ENCODE measurements around the gene HNMT. TPM values are rescaled to one million over a fixed set of nuclear protein-coding genes. Genes with fewer than 3 reads are reported as not detected.

The HNMT gene
- total RNA-seq, 1 experiment from 2014 or later: not detected

DNA sequence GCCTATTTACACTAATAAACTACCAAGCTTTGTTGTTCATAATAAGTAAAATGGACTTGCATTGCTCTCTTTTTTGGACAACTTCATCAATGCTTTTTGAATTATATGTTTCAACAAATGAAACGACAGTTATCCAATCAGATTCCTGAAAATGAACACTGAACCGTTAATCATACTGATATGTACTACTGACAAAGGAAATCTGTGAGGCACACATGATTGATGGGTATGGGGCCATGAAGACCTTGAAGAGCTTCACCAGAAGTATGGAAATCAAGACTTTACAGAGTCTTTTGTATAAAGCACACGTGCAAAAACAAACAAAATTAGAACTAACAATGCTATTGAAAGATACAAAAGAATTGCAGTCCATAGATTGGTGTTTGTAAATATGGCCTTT, 51.2 kb downstream of the HNMT start:
- Histone ChIP-seq H3K4me3 (no peak overlapping the region), H3K36me3 (no peaks in the 10 kb centered on the region), H3K9me3 (no peaks in the 10 kb centered on the region), H3K27me3 (no peaks in the 10 kb centered on the region)
- DNase-seq: no peak

DNA sequence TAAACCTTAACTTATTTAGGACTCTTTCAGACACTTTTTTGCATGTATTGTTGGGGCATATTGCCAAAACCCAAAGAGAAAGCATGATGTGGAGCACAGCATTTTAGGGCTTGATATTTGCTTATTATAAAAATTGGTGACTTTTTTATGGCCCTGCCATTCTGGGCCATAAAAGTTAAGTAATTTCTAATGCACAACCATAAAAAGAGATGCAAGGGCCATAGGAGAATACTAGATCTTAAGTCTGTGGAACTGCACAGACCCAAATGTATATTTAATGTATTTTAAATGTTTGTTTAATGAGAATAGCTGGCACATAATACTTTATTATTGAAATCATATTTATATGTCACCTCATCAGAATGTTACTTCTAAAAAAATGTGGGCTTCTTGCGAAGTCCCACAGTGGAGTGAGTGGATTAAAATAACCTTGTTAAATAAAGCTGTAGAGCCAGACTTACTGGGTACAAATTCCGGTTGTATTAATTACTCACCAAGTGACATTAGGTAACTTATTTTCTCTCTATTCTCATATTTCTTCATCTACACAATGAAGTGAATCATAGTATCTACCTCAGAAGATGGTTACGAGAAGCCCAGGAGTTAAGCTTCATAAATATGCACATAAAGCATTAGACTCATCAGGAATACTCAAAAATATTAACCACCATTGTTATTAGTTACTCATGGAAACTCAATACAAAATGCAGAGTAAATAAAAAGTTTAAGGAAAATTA, 52.2 kb downstream of the HNMT start:
- Histone ChIP-seq H3K9me3 (no peaks in the 10 kb centered on the region), H3K36me3 (no peaks in the 10 kb centered on the region), H3K27me3 (no peaks in the 10 kb centered on the region), H3K4me3 (no peak overlapping the region)
- no peak for DNase-seq

DNA sequence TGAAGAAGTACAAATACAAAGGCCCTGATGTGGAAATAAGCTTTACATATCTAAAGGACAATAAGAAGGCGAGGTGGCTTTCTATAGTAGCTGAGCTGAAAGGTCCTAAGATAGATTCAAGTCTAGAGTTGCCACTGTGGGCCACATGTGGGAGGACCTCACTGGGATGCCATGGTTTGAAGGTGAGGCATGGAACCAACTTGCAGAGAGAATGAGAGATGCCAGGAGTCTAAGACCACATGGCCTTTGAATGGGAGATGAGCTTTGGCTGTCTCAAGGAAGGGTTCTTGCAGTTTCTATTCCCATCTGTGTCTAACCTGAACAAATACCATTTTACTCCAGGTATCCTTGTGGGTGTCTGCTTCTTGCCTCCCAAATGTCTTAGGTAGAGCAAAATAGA, 53.6 kb downstream of the HNMT start:
- Histone ChIP-seq H3K36me3 (no peaks in the 10 kb centered on the region), H3K9me3 (no peaks in the 10 kb centered on the region), H3K27me3 (no peaks in the 10 kb centered on the region), H3K4me3 (no peak overlapping the region)
- no peak for DNase-seq

DNA sequence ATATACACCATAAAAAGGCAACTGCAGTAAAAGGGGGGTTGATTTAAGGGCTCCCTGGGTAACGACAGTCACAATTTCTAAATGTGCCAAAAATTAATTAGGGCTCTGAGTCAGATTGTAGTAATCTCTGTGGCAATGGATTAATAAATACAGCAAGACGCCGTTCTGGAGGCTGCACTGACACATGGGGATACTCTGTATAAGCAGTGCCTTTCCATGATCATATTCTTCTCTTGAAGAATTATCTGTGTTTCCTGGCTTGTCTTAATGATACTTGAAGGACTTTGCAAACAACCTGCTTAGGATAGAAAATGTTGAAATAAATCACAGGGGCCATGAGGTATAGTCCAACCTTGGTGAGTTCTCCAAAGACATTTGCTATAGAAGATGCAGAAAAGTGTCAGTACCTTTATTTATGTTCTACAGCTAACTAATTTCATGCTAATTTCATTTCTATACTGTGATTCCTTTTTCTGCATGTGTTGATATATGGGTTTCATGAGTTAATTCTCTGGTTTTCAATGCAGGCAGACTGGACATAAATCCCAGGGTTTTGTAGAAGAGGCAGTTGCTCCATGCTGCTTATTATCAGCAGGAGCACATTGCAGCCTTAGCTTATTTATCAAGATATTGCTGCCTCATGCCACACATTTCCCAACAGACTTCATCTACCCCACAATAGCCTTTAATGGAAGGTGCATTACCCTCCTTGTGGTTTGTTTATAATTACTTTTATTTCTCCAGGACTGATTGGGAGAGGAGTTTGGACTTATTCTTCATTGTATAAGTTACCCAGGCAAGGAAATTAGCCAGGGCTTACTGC, 54.8 kb downstream of the HNMT start:
- Histone ChIP-seq H3K9me3 (no peaks in the 10 kb centered on the region), H3K27me3 (no peaks in the 10 kb centered on the region), H3K36me3 (no peaks in the 10 kb centered on the region), H3K4me3 (no peak overlapping the region)
- no peak for DNase-seq

DNA sequence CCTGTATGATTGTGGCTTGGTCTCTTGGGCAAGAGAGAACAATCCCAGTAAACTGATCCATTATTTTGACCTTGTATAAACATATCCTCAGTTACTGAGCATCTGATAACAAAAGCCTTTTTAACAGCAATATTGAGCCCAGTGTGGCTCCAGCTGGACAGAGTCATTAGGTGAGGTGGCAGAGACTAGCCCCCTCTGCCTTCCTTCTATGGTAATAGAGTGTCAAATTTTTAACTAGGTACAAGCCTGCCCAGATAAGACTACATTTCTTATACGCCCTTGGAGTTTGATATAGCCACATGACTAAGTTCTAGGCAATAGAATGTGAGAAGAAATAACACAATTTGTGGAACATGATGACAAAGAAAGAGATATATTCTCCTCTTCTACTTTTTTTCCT, 56.2 kb downstream of the HNMT start:
- Histone ChIP-seq H3K36me3 (no peaks in the 10 kb centered on the region), H3K4me3 (no peak overlapping the region), H3K9me3 (no peaks in the 10 kb centered on the region), H3K27me3 (no peaks in the 10 kb centered on the region)
- no peak for DNase-seq

DNA sequence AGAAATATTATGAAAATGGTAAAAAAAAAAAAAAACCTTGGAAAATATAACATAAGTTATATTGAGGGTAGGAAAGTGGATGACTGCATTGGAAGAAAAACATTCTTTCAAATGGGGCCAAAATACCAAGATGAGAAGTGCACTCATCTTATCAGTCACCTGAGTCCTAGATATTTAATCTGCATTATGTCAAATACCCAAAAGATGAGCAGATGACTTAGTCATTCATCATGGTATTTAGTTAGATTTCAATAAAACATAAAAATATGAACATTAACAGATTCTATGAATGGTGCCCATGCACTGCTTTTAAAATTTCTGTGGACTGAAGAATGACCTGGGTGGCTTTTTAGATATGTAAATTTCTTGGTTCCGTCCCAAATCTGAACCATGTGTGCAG, 56.9 kb downstream of the HNMT start:
- DNase-seq: no peak
- H3K4me3 ChIP-seq: no peak overlapping the region
- H3K9me3 ChIP-seq: no peaks in the 10 kb centered on the region
- H3K27me3 ChIP-seq: no peaks in the 10 kb centered on the region
- no peaks in the 10 kb centered on the region for H3K36me3 ChIP-seq

DNA sequence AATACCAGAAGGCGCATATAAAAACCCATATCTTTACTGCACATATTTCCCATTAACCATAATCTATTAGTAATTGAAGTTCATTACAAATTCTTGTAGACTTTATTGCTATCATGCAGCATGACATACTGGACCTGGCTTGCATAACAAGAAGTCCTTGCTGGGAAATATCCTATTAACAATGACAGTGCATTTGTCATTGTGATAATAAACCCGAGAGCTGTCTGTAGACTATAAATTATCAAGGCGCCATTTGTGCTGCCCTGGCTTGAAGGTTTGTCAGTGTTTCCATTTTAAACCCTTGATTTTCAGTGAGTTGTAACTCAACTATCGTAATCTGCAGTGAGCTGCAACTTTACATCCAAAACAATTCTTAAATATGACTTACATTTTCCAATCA, 59.0 kb downstream of the HNMT start:
- H3K4me3 ChIP-seq: no peak overlapping the region
- H3K27me3 ChIP-seq: no peaks in the 10 kb centered on the region
- H3K9me3 ChIP-seq: no peaks in the 10 kb centered on the region
- H3K36me3 ChIP-seq: no peaks in the 10 kb centered on the region
- no peak for DNase-seq

DNA sequence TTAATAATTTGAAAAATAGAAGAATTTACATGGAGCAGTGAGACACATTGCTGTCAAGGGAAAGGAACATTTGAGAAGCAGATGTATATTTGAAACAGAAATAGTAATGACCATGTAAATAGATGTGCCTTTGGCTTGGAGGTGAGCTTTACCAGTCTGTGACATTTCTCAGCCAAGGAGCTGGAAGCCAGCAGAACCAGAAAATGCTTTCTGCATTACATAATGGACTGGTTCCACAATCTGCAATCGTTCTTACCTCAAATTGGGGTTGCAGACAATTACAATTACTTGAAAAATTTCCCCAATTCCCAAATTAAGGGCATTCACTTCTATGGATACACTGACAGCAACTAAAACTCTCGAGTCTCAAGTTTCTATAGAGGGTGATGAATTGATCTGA, 59.7 kb downstream of the HNMT start:
- no peak for DNase-seq

DNA sequence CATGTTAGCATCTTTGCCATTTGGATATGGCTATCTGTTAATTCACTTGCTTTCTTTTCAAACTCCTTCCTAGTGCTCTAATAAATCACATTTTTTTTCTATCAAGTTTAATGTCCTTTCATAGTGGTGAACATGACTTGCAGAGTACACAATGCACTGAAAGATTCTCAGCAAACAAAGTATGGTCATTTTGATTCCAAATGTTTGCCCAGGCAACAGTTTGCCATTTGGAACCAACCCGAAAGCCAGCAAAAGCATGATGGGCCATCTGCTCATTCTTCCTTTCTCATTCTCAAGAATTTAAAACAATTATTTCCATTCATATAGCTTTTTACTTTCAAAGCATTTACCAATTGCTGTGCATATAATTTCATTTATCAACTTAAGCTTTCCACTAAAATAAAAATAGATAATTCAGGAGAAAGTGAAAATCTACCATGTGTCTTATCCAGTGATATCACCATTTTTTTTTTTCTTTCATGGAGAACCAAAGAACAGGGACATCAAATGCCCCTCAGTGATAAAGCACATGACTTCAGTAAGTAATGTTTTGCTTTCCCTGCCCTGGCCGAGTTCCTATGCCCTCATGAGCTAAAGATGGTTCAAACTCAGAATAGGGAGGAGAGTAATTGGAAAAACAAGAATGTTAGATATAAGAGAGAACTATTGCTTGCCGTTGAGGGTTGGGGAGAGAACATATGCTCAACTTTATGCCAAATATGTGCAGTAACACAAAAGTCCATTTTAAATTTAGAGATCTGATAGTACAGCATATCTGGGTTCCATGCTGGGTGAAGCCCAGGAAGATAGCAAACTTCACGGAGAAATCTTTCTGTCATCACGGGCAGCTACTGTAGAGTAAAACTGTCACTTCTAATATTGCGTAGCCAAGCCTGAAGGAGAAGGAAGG, 62.1 kb downstream of the HNMT start:
- no peak for DNase-seq
- H3K4me3 ChIP-seq: no peak overlapping the region
- no peaks in the 10 kb centered on the region for H3K27me3 ChIP-seq
- H3K9me3 ChIP-seq: no peaks in the 10 kb centered on the region
- H3K36me3 ChIP-seq: no peaks in the 10 kb centered on the region

More for the DNA sequence above, 59.7 kb downstream of the HNMT start:
- Histone ChIP-seq H3K27me3 (no peaks in the 10 kb centered on the region), H3K4me3 (no peak overlapping the region), H3K9me3 (no peaks in the 10 kb centered on the region), H3K36me3 (no peaks in the 10 kb centered on the region)

DNA sequence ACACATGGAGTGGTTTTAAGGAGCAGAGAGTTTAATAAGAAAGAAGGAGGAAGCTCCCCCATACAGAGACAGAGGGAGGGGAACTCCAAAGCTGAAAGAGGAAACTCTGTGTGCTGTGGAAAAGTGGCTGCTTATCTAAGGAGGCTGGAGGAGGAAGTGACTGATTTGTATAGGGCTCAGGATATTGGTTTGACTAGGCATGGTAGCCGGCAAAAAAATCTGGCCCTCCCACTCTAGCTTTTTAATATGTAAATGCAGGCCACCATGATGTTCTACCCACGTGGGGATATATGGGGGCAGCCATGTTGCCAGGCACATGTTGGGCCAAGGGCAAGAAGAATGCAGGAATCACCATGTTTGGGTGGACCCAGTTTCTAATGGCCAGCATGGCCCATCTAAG, 64.3 kb downstream of the HNMT start:
- H3K4me3 ChIP-seq: no peak overlapping the region
- no peaks in the 10 kb centered on the region for H3K9me3 ChIP-seq
- DNase-seq: no peak
- H3K27me3 ChIP-seq: no peaks in the 10 kb centered on the region
- H3K36me3 ChIP-seq: no peaks in the 10 kb centered on the region

DNA sequence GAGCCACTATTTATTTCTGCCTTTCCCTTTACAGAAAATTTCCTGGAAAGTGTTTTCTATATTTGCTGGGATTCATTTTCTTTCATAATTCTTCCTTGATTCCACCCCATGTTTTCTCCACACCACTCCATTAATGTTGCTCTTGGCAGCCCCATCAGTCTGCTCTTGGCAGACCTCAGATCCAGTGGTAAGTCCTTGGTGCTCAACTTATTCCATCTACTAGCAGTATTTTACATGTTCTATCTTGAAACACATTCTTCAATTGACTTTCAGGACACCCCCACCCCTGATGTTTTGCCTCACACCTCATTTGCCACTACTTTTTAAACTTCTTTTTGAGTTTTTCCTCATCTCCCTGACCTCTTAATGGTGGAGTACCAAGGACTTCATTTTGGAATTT, 65.0 kb downstream of the HNMT start:
- H3K36me3 ChIP-seq: no peaks in the 10 kb centered on the region
- H3K9me3 ChIP-seq: no peaks in the 10 kb centered on the region
- H3K4me3 ChIP-seq: no peak overlapping the region
- H3K27me3 ChIP-seq: no peaks in the 10 kb centered on the region
- peak; percentile 27 for DNase-seq

DNA sequence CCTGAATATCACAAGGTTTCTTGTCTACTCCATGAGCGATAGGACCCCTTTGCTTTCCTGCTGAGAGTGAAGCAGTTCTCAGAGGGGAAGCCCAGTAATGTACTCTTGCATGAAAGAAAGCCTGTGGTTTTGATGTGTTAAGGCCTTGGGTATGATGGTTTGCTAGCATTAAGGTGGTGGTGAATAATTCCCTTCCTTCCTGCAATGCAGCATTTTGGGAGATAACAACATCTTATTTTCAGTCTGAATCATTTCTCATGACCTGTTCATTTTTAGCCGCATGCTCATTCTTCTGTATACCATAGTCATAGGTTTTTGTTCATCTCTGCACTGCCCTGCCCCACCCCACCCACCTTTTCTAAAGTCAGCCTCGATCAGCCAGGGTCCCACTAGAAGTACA, 66.2 kb downstream of the HNMT start:
- no peaks in the 10 kb centered on the region for H3K36me3 ChIP-seq
- H3K9me3 ChIP-seq: no peaks in the 10 kb centered on the region
- no peak for DNase-seq
- no peak overlapping the region for H3K4me3 ChIP-seq
- no peaks in the 10 kb centered on the region for H3K27me3 ChIP-seq

DNA sequence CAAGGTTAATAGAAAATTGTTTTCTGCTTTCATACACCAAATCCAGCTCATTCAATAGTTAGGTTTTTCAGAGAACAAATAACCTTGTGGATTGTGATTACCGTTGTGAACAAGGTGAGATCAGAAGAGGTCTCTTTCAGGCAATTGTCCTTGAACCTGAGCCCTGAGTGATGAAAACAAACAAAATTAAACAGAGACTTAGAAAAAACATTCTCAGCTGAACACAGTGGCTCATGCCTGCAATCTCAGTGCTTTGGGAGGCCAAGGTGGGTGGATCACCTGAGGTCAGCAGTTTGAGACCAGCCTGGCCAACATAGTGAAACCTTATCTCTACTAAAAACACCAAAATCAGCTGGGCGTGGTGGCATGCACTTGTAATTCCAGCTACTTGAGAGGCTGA, 68.1 kb downstream of the HNMT start:
- no peaks in the 10 kb centered on the region for H3K36me3 ChIP-seq
- DNase-seq: no peak
- no peaks in the 10 kb centered on the region for H3K27me3 ChIP-seq
- no peaks in the 10 kb centered on the region for H3K9me3 ChIP-seq
- no peak overlapping the region for H3K4me3 ChIP-seq

DNA sequence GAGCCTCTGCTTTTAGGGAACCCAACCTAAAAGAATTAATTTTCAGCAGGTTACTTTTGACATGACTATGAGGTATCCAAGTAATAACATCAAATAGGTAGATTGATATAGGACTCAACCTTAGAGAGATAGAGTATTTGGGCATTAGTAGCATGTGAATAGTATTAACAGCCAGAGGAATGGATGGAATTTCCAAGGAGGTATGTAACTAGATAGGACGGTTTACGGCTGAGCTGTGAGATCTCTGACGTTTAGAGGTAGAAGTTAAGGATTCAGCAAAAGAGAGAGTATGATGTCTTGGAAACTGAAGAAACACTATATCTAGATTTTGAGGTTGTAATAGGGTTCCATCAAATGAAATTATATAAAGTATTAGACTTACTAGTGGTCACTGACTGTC, 70.3 kb downstream of the HNMT start:
- H3K36me3 ChIP-seq: no peaks in the 10 kb centered on the region
- DNase-seq: no peak
- H3K9me3 ChIP-seq: no peaks in the 10 kb centered on the region
- no peak overlapping the region for H3K4me3 ChIP-seq
- H3K27me3 ChIP-seq: no peaks in the 10 kb centered on the region

DNA sequence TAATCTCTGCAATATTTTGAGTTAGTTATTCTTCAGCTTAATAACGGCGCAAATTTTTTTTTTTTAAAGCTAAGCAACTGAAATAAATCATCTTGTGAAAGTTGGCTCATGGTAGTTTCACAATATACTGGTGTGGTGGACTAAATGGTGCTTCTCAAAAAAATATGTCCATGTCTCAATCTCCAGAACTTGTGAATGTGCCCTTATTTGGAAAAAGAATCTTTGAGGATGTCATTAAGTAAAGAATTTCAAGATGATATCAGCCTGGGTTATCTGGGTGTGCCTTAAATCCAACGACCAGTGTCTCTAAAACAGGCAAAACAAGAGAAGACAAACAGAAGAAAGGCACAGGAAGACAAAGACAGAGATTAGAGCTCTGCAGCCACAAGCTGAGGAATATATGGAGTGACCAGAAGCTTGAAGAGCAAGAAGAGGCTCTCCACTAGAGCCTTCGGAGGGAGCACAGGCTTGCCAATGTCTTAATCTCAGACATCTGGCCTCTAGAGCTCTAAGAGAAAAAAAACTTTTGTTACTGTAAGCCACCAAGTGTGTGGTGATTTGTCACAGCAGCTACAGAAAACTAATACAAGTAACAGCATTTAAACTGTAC, 71.4 kb downstream of the HNMT start:
- no peak for DNase-seq
- H3K9me3 ChIP-seq: no peaks in the 10 kb centered on the region
- H3K27me3 ChIP-seq: no peaks in the 10 kb centered on the region
- H3K36me3 ChIP-seq: no peaks in the 10 kb centered on the region
- no peak overlapping the region for H3K4me3 ChIP-seq

DNA sequence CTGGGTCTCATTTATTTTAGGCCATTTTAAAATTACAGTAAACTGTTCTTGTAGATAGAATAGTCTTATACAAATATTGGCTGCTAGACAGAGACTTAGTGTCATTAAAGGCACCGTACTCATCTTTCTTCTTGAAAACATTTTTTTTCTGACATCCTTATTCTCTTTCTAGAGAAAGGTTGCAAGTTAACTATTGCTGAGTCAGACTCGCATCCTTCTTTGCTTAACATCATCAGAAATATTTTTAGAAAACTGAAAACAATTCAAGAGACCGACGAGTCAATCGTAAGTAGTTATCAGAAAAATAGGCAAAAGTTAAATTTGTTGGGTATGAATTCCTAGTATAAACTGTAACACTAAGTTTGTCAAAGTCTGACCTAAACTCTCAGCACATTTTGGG, 72.2 kb downstream of the HNMT start:
- DNase-seq: no peak
- no peak overlapping the region for H3K4me3 ChIP-seq
- H3K36me3 ChIP-seq: no peaks in the 10 kb centered on the region
- no peaks in the 10 kb centered on the region for H3K27me3 ChIP-seq
- H3K9me3 ChIP-seq: no peaks in the 10 kb centered on the region

DNA sequence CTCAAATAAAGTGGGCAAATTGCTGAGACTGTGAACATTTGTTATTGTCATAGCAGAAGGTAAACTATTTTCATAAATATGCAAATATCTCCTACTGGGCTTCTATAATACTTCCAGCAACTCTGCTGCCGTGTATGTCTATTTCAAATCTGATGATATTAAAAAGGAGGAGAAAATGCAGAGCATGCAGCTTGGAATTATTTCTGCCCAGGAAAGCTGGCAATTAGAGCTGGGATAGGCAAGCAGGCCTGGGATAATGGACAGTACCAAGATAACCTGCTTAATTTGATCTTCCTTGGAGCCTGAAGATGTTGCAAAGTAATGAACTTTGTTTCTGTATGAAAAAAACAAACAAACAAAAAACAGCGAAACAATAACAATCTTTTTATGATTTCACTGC, 72.8 kb downstream of the HNMT start:
- Histone ChIP-seq H3K36me3 (no peaks in the 10 kb centered on the region), H3K27me3 (no peaks in the 10 kb centered on the region), H3K9me3 (no peaks in the 10 kb centered on the region), H3K4me3 (no peak overlapping the region)
- no peak for DNase-seq
